ENCODE data around the gene HIF1AN. TPM values are rescaled to one million over a fixed set of nuclear protein-coding genes. Genes with fewer than 3 reads are reported as not detected.
A peak's percentile ranks its signal among the peaks of the same experiment; 100 is the strongest.

HIF1AN gene
- total RNA-seq, 1 experiment from 2014 or later, result 49.9 TPM

GRCh38 chr10:100562008-100562672 lies 26.4 kb downstream of the HIF1AN start:
- H3K4me1 Mint-ChIP-seq, result peaks cover 9% of the 10 kb centered on the region; the same call in 1 of the 2 replicates
- TF ChIP-seq CREM (CRISPR knock-in tag; IDR thresholded peaks at IDR 0.05) (no peak), ZNF219 (CRISPR knock-in tag; IDR thresholded peaks at IDR 0.05; ENCODE audit: borderline replicate concordance) (no peak), FOXK1 (CRISPR knock-in tag; IDR thresholded peaks at IDR 0.05) (peak; percentile 79; the same call in 1 of the 2 replicates), IRF2 (CRISPR knock-in tag; IDR thresholded peaks at IDR 0.05; ENCODE audit: borderline replicate concordance, low read depth) (no peak), EMX1 (CRISPR knock-in tag; IDR thresholded peaks at IDR 0.05) (peak; percentile 75; the same call in 1 of the 2 replicates), ZBTB21 (CRISPR knock-in tag; IDR thresholded peaks at IDR 0.05; ENCODE audit: borderline replicate concordance) (0 out of 2 replicates have a peak, but pooled peaks have one; percentile 37), NR1H2 (CRISPR knock-in tag; IDR thresholded peaks at IDR 0.05) (no peak), ZNF416 (CRISPR knock-in tag; IDR thresholded peaks at IDR 0.05) (peak; percentile 56; the same call in 1 of the 2 replicates), SMAD4 (CRISPR knock-in tag; IDR thresholded peaks at IDR 0.05) (0 out of 2 replicates have a peak, but pooled peaks have one; percentile 18), CBFB (CRISPR knock-in tag; IDR thresholded peaks at IDR 0.05; ENCODE audit: low read depth) (no peak), NFYB (CRISPR knock-in tag; conservative IDR thresholded peaks at IDR 0.05; ENCODE audit: low read depth) (0 out of 2 replicates have a peak, but pooled peaks have one; percentile 24), GABPB1 (CRISPR knock-in tag; IDR thresholded peaks at IDR 0.05) (no peak), TEAD1 (CRISPR knock-in tag; IDR thresholded peaks at IDR 0.05) (peak; percentile 84), NR3C1 (CRISPR knock-in tag; conservative IDR thresholded peaks at IDR 0.05; ENCODE audit: low read depth) (0 out of 2 replicates have a peak, but pooled peaks have one; percentile 36), JAZF1 (CRISPR knock-in tag; IDR thresholded peaks at IDR 0.05) (no peak), SMAD3 (CRISPR knock-in tag; IDR thresholded peaks at IDR 0.05; ENCODE audit: borderline replicate concordance) (peak; percentile 82), NFE2L1 (CRISPR knock-in tag; IDR thresholded peaks at IDR 0.05) (peak; percentile 45; the same call in 1 of the 2 replicates), ELF4 (CRISPR knock-in tag; IDR thresholded peaks at IDR 0.05; ENCODE audit: low read depth) (no peak), NR2C2 (CRISPR knock-in tag; IDR thresholded peaks at IDR 0.05) (no peak), MYBL2 (CRISPR knock-in tag; IDR thresholded peaks at IDR 0.05) (peak; percentile 72; the same call in 1 of the 2 replicates), MLX (CRISPR knock-in tag; IDR thresholded peaks at IDR 0.05) (0 out of 2 replicates have a peak, but pooled peaks have one; percentile 77), ESRRA (CRISPR knock-in tag; IDR thresholded peaks at IDR 0.05; ENCODE audit: borderline replicate concordance) (0 out of 2 replicates have a peak, but pooled peaks have one; percentile 44), FOXP4 (CRISPR knock-in tag; IDR thresholded peaks at IDR 0.05) (peak; percentile 92), SP1 (CRISPR knock-in tag; conservative IDR thresholded peaks at IDR 0.05) (peak; percentile 69; the same call in 1 of the 2 replicates), JUN (CRISPR knock-in tag; IDR thresholded peaks at IDR 0.05) (peak; percentile 45; the same call in 1 of the 2 replicates)
- TF ChIP-seq, protein P1, sequence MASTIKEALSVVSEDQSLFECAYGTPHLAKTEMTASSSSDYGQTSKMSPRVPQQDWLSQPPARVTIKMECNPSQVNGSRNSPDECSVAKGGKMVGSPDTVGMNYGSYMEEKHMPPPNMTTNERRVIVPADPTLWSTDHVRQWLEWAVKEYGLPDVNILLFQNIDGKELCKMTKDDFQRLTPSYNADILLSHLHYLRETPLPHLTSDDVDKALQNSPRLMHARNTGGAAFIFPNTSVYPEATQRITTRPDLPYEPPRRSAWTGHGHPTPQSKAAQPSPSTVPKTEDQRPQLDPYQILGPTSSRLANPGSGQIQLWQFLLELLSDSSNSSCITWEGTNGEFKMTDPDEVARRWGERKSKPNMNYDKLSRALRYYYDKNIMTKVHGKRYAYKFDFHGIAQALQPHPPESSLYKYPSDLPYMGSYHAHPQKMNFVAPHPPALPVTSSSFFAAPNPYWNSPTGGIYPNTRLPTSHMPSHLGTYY (CRISPR knock-in tag; IDR thresholded peaks at IDR 0.05), result 0 out of 2 replicates have a peak, but pooled peaks have one; percentile 67
- TF ChIP-seq, protein P2, sequence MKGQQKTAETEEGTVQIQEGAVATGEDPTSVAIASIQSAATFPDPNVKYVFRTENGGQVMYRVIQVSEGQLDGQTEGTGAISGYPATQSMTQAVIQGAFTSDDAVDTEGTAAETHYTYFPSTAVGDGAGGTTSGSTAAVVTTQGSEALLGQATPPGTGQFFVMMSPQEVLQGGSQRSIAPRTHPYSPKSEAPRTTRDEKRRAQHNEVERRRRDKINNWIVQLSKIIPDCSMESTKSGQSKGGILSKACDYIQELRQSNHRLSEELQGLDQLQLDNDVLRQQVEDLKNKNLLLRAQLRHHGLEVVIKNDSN (CRISPR knock-in tag; IDR thresholded peaks at IDR 0.05), result peak; percentile 62; the same call in 1 of the 2 replicates
- TF ChIP-seq, protein P3, sequence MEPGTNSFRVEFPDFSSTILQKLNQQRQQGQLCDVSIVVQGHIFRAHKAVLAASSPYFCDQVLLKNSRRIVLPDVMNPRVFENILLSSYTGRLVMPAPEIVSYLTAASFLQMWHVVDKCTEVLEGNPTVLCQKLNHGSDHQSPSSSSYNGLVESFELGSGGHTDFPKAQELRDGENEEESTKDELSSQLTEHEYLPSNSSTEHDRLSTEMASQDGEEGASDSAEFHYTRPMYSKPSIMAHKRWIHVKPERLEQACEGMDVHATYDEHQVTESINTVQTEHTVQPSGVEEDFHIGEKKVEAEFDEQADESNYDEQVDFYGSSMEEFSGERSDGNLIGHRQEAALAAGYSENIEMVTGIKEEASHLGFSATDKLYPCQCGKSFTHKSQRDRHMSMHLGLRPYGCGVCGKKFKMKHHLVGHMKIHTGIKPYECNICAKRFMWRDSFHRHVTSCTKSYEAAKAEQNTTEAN (CRISPR knock-in tag; IDR thresholded peaks at IDR 0.05), result 0 out of 2 replicates have a peak, but pooled peaks have one; percentile 70
- TF ChIP-seq, protein P4, sequence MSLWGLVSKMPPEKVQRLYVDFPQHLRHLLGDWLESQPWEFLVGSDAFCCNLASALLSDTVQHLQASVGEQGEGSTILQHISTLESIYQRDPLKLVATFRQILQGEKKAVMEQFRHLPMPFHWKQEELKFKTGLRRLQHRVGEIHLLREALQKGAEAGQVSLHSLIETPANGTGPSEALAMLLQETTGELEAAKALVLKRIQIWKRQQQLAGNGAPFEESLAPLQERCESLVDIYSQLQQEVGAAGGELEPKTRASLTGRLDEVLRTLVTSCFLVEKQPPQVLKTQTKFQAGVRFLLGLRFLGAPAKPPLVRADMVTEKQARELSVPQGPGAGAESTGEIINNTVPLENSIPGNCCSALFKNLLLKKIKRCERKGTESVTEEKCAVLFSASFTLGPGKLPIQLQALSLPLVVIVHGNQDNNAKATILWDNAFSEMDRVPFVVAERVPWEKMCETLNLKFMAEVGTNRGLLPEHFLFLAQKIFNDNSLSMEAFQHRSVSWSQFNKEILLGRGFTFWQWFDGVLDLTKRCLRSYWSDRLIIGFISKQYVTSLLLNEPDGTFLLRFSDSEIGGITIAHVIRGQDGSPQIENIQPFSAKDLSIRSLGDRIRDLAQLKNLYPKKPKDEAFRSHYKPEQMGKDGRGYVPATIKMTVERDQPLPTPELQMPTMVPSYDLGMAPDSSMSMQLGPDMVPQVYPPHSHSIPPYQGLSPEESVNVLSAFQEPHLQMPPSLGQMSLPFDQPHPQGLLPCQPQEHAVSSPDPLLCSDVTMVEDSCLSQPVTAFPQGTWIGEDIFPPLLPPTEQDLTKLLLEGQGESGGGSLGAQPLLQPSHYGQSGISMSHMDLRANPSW (CRISPR knock-in tag; conservative IDR thresholded peaks at IDR 0.05; ENCODE audit: low read depth), result no peak

More at GRCh38 chr10:100562008-100562672, 26.4 kb downstream of the HIF1AN start:
- peak; percentile 73 for DNase-seq (ENCODE audit: low spot score)
- Mint-ChIP-seq H3K9me3 (no peaks in the 10 kb centered on the region), H3K27ac (no peak overlapping the region), H3K36me3 (0 out of 2 replicates have a peak, but pooled peaks cover 4% of the 10 kb centered on the region), H3K27me3 (ENCODE audit: low read depth) (peaks cover 51% of the 10 kb centered on the region), H3K4me3 (no peak overlapping the region)
- ChIA-PET CTCF (interaction anchor here (0.5 to 5.5 kb wide), 53 partner anchors 8 to 469 kb away, joined by 3 to 113 read pairs (median 6); partner anchors contain the start of genes HIF1AN, PAX2, PDZD7 and SFXN3), POLR2A (interaction anchor here (0.8 to 1.3 kb wide), 3 partner anchors 27 to 316 kb away, joined by 3 to 5 read pairs (median 3); partner anchors contain the start of gene HIF1AN)
- peak; percentile 64 for ATAC-seq
